ENCODE data around the gene NUP214.
"Not testable (repeated sequence)": the region's sequence is repeated elsewhere in the genome, so short reads cannot be mapped to it uniquely, and the experiment has no call there.

The NUP214 gene

GRCh38 chr9:131099102-131099606 is 26.2 kb upstream of the NUP214 start:
- no peak for TF ChIP-seq JUND (IDR thresholded peaks at IDR 0.05; ENCODE audit: low read depth)
- DNase-seq (ENCODE audit: low read depth in 1 of 2, low spot score in 1 of 2): no peak
- in situ Hi-C loops (cut with HindIII; ENCODE audit: low pct_unique_long_range_greater_than_20kb, low sequenced_read_pairs): no loop called here

GRCh38 chr9:131099845-131100244 is 25.5 kb upstream of the NUP214 start:
- DNase-seq (ENCODE audit: low read depth in 1 of 2, low spot score in 1 of 2); in situ Hi-C loops (cut with HindIII; ENCODE audit: low pct_unique_long_range_greater_than_20kb, low sequenced_read_pairs): not testable (repeated sequence)

- in situ Hi-C loops (cut with HindIII; ENCODE audit: low pct_unique_long_range_greater_than_20kb, low sequenced_read_pairs): no loop called here
- no peak for DNase-seq (ENCODE audit: low read depth in 1 of 2, low spot score in 1 of 2)
- TF ChIP-seq JUND (IDR thresholded peaks at IDR 0.05; ENCODE audit: low read depth): no peak
Observed at GRCh38 chr9:131100445-131100844, 24.9 kb upstream of the NUP214 start.

GRCh38 chr9:131101207-131101964 is 24.0 kb upstream of the NUP214 start:
- DNase-seq (ENCODE audit: low read depth in 1 of 2, low spot score in 1 of 2): peak in 1 of 2 experiments; percentile 52
- TF ChIP-seq JUND (IDR thresholded peaks at IDR 0.05; ENCODE audit: low read depth): no peak
- in situ Hi-C loops (cut with HindIII; ENCODE audit: low pct_unique_long_range_greater_than_20kb, low sequenced_read_pairs): no loop called here

GRCh38 chr9:131103024-131103423 is 22.4 kb upstream of the NUP214 start:
- no peak for DNase-seq (ENCODE audit: low read depth in 1 of 2, low spot score in 1 of 2)
- no peak for TF ChIP-seq JUND (IDR thresholded peaks at IDR 0.05; ENCODE audit: low read depth)
- in situ Hi-C loops (cut with HindIII; ENCODE audit: low pct_unique_long_range_greater_than_20kb, low sequenced_read_pairs): no loop called here

- in situ Hi-C loops (cut with HindIII; ENCODE audit: low pct_unique_long_range_greater_than_20kb, low sequenced_read_pairs): no loop called here
- no peak for DNase-seq (ENCODE audit: low read depth in 1 of 2, low spot score in 1 of 2)
- TF ChIP-seq JUND (IDR thresholded peaks at IDR 0.05; ENCODE audit: low read depth): no peak
Observed at GRCh38 chr9:131103535-131103934, 21.9 kb upstream of the NUP214 start.

- DNase-seq (ENCODE audit: low read depth in 1 of 2, low spot score in 1 of 2): no peak
- TF ChIP-seq JUND (IDR thresholded peaks at IDR 0.05; ENCODE audit: low read depth): no peak
- in situ Hi-C loops (cut with HindIII; ENCODE audit: low pct_unique_long_range_greater_than_20kb, low sequenced_read_pairs): no loop called here
Observed at GRCh38 chr9:131104016-131104740, 21.2 kb upstream of the NUP214 start.

GRCh38 chr9:131105952-131106351 is 19.4 kb upstream of the NUP214 start:
- in situ Hi-C loops (cut with HindIII; ENCODE audit: low pct_unique_long_range_greater_than_20kb, low sequenced_read_pairs): no loop called here
- DNase-seq (ENCODE audit: low read depth in 1 of 2, low spot score in 1 of 2): no peak
- TF ChIP-seq JUND (IDR thresholded peaks at IDR 0.05; ENCODE audit: low read depth): no peak

GRCh38 chr9:131107760-131108159 is 17.6 kb upstream of the NUP214 start:
- no peak for DNase-seq (ENCODE audit: low read depth in 1 of 2, low spot score in 1 of 2)
- no peak for TF ChIP-seq JUND (IDR thresholded peaks at IDR 0.05; ENCODE audit: low read depth)
- in situ Hi-C loops (cut with HindIII; ENCODE audit: low pct_unique_long_range_greater_than_20kb, low sequenced_read_pairs): no loop called here

- no peak for TF ChIP-seq JUND (IDR thresholded peaks at IDR 0.05; ENCODE audit: low read depth)
- in situ Hi-C loops (cut with HindIII; ENCODE audit: low pct_unique_long_range_greater_than_20kb, low sequenced_read_pairs): no loop called here
- no peak for DNase-seq (ENCODE audit: low read depth in 1 of 2, low spot score in 1 of 2)
Observed at GRCh38 chr9:131111186-131111853, 14.1 kb upstream of the NUP214 start.

GRCh38 chr9:131111854-131112311 is 13.5 kb upstream of the NUP214 start:
- TF ChIP-seq JUND (IDR thresholded peaks at IDR 0.05; ENCODE audit: low read depth): no peak
- no peak for DNase-seq (ENCODE audit: low read depth in 1 of 2, low spot score in 1 of 2)
- in situ Hi-C loops (cut with HindIII; ENCODE audit: low pct_unique_long_range_greater_than_20kb, low sequenced_read_pairs): no loop called here

GRCh38 chr9:131112374-131113154 is 12.8 kb upstream of the NUP214 start:
- in situ Hi-C loops (cut with HindIII; ENCODE audit: low pct_unique_long_range_greater_than_20kb, low sequenced_read_pairs): no loop called here
- DNase-seq (ENCODE audit: low read depth in 1 of 2, low spot score in 1 of 2): no peak
- no peak for TF ChIP-seq JUND (IDR thresholded peaks at IDR 0.05; ENCODE audit: low read depth)
